Measurements from ENCODE around the gene SNX20.
A peak's percentile ranks its signal among the peaks of the same experiment; 100 is the strongest.

SNX20 gene

GRCh38 chr16:50637716-50638602 lies 43.2 kb downstream of the SNX20 start:
- DNase-seq (ENCODE audit: low read depth in 1 of 2, low spot score in 1 of 2), result no peak

- no peak for DNase-seq (ENCODE audit: low read depth in 1 of 2, low spot score in 1 of 2)
Observed at GRCh38 chr16:50636753-50637374, 44.2 kb downstream of the SNX20 start.

- DNase-seq (ENCODE audit: low read depth in 1 of 2, low spot score in 1 of 2), result no peak
Observed at GRCh38 chr16:50635505-50636392, 45.4 kb downstream of the SNX20 start.

- DNase-seq (ENCODE audit: low read depth in 1 of 2, low spot score in 1 of 2), result no peak
Observed at GRCh38 chr16:50634947-50635346, 46.2 kb downstream of the SNX20 start.

- DNase-seq (ENCODE audit: low read depth in 1 of 2, low spot score in 1 of 2), result no peak
Observed at GRCh38 chr16:50634090-50634489, 47.0 kb downstream of the SNX20 start.

- no peak for DNase-seq (ENCODE audit: low read depth in 1 of 2, low spot score in 1 of 2)
Observed at GRCh38 chr16:50632927-50633800, 47.9 kb downstream of the SNX20 start.

- DNase-seq (ENCODE audit: low read depth in 1 of 2, low spot score in 1 of 2), result no peak
Observed at GRCh38 chr16:50631985-50632576, 49.0 kb downstream of the SNX20 start.

- no peak for DNase-seq (ENCODE audit: low read depth in 1 of 2, low spot score in 1 of 2)
Observed at GRCh38 chr16:50631249-50631984, 49.7 kb downstream of the SNX20 start.

GRCh38 chr16:50630394-50631020 lies 50.6 kb downstream of the SNX20 start:
- no peak for DNase-seq (ENCODE audit: low read depth in 1 of 2, low spot score in 1 of 2)

- no peak for DNase-seq (ENCODE audit: low read depth in 1 of 2, low spot score in 1 of 2)
Observed at GRCh38 chr16:50629334-50629733, 51.8 kb downstream of the SNX20 start.

GRCh38 chr16:50628156-50628802 lies 52.8 kb downstream of the SNX20 start:
- DNase-seq (ENCODE audit: low read depth in 1 of 2, low spot score in 1 of 2), result no peak

GRCh38 chr16:50627419-50627818 lies 53.7 kb downstream of the SNX20 start:
- peak in 1 of 2 donors; percentile 25 for DNase-seq (ENCODE audit: low read depth in 1 of 2, low spot score in 1 of 2)

- DNase-seq (ENCODE audit: low read depth in 1 of 2, low spot score in 1 of 2), result no peak
Observed at GRCh38 chr16:50626868-50627267, 54.2 kb downstream of the SNX20 start.

- DNase-seq (ENCODE audit: low read depth in 1 of 2, low spot score in 1 of 2), result no peak
Observed at GRCh38 chr16:50625374-50625773, 55.7 kb downstream of the SNX20 start.

GRCh38 chr16:50624449-50624970 lies 56.6 kb downstream of the SNX20 start:
- DNase-seq (ENCODE audit: low read depth in 1 of 2, low spot score in 1 of 2), result no peak

GRCh38 chr16:50622643-50623369 lies 58.3 kb downstream of the SNX20 start:
- no peak for DNase-seq (ENCODE audit: low read depth in 1 of 2, low spot score in 1 of 2)

GRCh38 chr16:50622029-50622428 lies 59.1 kb downstream of the SNX20 start:
- DNase-seq (ENCODE audit: low read depth in 1 of 2, low spot score in 1 of 2), result no peak
